ENCODE results near the gene PAM.
"Not testable (repeated sequence)": the region's sequence is repeated elsewhere in the genome, so short reads cannot be mapped to it uniquely, and the experiment has no call there.

PAM gene

DNA sequence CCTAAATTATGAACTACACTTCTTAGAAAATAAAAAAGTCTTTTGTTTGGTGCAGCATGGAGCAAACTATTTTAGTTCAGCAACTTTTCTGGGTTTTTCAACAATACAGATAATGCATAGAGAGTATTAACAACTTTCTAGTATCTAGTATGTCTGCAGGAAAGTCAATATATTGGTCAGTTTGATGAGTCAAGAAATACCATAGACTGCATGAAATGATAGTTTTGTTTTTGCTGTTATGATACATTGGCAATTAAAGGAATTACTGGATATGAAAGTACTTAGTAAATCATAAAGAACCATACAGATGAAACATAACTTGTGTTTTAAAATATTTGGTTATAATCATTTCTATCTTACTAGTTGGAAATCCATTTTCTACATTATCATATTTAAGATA is 191.3 kb downstream of the PAM start:
- no peak for DNase-seq

DNA sequence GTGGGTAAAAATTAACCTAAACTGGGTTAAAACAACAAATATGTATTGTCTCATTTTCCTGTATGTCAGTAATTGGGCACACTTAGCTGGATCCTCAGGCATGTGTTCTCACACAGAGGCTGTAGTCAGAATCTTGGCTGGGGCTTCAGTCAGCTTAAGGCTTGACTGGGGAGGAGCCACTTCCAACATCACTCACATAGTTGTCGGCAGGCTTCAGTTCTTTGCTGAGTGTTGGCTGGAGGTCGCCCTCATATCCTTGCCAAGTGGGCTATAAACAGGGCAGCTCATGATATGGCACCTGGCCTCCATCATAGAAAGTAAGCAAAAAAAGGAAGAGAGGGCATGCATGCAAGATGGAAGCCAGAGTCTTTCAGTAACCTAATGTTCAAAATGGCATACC is 191.9 kb downstream of the PAM start:
- no peak for DNase-seq

DNA sequence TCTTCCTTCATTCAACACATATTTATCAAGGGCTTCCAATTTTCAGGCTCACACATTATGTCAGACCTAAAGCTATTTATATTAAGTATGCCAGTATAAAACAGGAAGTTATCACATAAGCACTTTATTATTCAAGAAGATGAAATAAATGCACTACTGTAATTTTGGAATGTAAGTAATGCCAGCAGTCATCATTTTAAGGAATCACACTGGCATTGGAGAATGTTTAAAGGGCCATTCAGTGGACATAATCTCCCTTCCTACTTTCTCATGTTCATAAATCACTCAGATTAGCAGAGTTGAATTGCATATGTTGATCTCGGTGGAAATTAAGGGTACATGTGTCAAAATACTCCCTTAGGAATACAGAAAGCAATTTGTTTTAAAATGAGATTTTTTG is 200.4 kb downstream of the PAM start:
- no peak for DNase-seq

DNA sequence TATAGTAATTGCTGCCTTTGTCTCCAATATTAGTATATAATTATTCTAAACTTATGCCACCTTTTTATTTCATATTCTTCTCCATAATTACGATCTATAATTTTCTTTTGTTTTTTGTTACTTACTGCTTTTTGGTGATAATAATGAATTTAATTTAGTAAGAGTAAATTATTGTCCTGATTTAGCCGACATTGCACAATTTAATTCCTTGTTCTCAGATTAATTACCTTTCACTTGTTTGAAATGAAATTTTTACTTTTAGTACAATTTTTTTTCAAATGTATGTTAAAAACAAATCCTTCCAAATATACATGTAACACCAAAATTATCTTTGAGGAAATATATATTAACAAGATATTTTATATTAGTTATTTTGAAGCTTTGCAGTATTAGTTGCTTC is 201.5 kb downstream of the PAM start:
- DNase-seq, result no peak

DNA sequence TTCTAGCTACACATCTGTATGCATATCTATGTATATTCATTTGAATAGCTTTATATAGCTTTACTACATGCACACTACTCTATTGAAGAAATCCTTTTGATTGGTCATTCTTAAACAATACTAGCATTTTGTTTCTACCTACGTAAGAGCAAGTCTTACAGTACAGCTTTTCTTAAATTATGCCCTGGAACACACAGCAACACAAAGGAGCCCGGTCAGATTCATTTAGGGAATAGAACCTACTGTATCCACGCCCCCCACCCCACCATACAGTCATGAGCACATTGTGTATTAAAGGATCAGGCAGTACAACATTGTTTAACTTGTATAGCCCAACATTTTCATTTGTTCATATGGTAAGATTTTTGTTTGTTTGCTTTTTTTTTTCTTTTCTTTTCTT is 202.0 kb downstream of the PAM start:
- DNase-seq, result no peak

DNA sequence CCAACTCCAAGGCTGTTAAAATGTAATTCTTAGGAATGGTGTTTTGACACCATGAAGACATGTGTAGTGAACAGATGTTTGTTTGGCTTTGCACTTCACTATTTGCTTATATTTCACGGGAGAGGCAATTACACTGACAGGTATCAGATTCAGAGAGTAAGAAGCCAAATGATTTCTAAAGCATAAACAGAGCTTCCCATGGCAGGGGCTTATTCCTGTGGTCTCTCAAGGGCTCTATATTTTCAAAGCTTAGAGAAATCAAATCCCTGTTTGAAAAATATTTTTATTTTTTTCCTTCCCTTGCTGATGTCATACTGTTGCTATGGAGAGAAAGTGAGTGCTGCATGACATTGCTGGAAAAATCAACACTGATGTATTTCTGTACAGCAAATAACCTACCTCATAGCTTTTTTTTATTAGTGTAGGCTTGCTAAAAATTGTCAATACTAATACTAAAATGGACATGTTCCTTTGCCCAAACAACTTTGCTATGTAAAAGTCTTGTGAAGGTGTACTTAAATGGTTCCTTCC is 203.4 kb downstream of the PAM start:
- no peak for DNase-seq

DNA sequence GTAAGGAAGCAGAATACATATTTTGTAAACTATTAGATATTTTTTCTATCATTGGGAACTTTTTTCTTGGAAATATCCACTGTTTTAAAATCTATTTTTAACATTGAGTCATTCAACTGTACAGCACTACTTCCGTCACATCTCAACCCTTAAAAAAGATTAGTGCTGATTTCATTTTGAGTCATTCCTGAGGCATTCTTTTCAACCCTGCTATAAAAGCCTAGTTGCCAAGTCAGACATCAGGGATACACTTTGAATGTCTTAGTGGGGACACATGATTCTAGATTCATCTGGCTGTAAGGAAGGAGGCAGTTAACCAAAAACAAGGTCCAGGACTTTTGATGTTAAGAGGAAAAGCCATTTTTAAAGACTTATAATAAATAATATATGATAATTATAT is 203.9 kb downstream of the PAM start:
- no peak for DNase-seq

DNA sequence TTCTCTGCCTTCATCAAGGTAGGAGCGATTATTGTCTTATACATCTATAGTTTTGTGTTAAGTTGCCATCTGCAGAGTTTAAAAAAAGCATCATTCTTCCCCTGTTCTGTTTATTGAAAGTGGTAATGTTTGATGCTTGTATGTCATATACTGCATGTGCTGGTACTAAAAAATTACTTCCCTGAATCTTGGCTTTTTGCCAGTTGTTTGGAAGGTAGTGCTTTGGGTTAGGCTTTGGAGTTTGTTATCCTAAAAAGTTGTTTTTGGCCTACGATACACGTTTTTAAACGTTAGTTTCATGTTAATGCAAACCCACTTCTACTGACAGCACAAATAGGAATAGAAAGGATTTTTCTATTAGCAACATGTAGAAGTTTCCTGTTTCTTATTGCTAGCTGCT is 206.6 kb downstream of the PAM start:
- DNase-seq, result no peak

DNA sequence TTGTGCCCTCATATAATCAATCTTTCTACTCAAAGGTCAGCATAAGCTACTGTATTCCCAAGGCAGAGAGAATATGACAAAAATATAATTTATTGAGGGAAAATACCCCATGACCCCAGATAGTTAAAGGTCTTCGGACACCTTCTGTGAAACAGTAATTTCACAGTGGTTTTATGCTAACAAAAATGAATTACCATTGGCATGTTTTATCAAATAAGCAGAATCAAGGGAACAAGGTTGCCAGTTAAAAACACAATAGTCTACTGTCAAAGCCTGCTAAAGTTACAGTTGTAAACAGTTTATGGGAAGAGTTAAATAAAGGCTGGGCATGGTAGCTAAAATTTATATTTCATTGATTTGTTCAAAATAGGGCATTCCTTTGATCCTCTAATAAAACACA is 210.5 kb downstream of the PAM start:
- no peak for DNase-seq

DNA sequence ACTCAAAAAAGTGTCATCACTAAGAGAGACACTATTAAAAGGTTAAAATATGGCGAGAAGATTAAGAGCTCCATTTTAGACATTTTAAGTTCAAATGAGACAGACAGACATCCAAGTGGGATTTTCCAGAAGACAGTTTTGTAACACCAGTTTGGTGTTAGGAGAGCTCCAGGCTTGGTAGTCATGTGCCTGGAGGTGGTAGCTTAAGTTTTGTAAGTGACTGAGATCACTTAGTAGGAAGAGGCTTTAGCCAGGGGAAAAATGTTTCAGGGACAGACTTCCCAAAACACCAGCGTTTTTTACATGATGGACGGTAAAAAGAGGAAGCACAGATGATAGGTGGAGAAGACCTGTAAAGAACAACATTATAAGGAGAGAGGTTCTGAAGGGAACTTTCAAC is 214.5 kb downstream of the PAM start:
- no peak for DNase-seq

DNA sequence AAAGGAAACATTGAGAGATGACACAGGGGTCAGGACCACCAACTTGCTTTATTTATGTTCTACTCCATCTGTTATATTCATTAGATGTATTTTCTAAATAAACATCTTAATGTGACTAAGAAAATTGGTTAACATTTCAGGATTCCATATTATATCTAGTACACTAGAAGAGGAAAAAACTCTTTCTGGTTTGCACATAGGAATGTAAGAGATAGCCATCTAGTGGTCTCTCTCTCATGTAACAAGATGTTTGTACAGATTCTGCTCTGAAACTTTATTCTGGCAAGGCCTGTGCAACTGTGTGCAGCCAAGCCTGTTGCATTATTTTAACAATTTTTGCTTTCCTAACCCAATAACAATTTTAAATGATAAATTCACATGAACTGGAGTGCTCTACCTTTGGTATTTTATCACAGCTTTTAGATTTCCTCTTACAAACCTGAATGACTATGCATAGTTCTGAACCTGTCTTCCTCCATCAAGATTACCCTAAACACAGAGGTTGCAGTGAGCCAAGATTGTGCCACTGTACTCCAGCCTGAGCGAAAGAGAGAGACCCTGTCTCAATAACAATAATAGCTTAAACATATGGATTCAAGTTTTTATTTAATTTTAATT is 216.7 kb downstream of the PAM start:
- DNase-seq, result no peak

DNA sequence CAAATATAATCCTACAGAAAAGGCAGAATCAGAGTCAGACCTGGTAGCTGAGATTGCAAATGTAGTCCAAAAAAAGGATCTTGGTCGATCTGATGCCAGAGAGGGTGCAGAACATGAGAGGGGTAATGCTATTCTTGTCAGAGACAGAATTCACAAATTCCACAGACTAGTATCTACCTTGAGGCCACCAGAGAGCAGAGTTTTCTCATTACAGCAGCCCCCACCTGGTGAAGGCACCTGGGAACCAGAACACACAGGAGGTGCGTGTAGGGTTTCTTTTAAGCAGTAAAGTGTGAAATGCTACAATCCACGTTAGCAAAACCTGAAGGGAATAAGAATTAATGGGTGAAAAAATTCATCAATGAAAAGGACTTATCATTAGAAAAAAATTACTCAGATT is 219.1 kb downstream of the PAM start:
- no peak for DNase-seq

DNA sequence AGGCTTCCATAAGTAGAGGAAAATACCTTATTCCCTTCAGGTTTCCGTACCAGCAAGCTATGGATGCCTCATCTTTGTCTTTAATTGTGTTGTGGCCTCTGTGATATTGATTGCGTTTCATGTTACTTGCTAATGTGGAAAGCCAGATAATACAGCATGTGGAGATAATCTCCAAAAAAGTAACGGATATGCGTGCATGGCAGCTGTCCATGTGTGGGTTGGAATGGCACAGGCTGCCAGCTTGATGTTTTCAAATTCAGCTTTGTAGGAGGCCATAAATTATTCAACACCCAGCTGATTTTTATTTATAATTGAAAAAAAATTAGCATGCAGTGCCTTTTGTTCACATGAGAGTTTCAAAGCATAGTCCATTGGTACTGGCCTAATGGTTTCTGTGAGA is 219.9 kb downstream of the PAM start:
- DNase-seq, result no peak

DNA sequence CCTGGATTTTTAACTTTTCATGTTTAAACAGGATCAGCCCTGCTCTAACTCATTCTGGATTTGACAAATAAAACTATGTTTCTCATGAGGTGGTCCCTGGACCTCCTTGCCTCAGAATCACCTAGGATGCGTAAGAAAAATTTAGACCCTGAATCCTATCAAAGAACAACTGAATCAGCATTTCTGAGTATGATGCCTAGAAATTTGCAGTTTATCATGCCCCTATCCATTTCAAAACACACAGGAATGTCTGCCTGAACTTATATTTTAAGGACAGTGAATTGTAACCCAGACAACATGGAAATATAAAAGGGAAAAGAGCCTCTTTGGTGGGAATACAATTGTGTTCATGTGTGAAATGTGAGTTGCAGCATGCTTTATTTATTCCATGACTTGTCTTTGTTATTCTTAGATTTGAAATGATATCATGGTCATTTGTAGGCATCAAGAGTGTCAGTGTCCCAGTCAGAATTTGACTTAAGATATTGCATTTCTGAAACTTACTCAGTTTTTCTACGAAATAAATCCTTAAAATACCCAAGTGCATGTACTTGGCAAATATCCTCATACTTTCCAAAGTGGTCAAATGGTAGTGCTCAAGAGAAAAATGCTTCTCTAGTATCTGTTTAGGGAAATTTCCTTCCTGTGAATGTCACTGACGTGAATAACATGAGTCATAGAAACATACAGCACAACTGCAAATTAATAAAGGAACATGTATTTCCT is 220.5 kb downstream of the PAM start:
- no peak for DNase-seq

DNA sequence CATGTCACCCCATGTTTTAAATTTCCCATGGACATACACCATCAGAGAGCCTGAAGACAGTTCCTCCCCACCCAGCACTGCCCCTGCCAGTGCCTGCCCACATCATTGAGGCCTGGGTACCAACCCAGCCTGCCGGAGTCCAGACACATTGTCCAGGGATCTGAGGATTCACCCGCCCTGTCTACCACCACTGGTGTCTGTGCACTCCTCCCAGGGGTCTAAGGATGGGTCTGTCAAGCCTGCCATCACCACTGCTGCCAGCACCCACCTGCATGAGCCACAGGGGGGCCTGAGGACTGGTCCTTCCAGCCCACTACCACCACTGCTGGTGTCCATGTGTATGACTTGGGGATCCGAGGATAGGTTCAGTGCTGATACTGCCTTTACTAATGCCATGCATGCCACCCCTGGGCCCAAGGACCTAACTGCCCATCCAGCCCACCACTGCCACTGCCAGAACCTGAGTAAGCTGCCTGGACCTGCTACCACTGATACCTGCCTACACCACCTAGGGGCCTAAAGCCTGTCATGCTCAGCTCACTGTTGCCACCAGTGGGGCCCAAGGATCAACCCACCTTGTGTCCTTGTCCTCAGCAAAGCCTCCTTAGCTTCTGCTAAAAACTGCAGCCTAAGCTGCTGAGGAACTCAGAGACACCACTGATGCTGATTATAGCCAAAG is 227.0 kb downstream of the PAM start:
- DNase-seq, result no peak

DNA sequence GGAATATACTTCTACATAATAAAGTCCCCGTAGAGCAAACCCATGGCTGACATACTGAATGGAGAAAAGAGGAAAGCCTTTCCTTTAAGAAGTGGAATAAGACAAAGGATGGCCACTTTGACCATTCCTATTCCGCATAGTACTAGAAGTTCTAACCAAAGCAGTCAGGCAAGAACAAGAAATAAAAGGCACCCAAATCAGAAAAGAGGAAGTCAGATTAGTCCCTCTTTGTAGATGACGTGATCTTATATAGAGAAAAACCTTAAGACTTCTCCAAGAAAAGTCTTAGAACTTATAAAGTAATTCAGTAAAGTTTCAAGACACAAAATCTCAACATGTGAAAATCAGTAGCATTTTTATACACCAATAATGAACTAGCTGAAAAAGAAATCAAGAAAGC is 231.0 kb downstream of the PAM start:
- no peak for DNase-seq

DNA sequence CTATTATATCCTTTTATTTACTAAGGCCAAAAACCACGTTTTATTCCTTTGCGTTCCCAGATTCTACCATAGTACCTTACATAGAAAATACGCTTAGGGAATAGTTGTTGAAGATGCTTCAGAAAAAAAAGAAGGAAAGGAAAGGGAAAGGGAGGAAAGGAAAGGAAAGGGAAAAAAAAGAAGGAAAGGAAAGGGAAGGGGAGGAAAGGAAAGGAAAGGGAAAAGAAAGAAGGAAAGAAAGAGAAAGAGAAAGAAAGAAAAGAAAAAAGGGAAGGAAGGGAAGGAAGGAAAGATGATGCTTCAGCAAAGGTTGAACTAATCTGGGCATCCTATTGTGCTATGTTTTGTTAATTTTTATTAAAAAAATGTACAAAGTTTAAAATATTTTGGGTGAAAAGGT is 233.4 kb downstream of the PAM start:
- DNase-seq, result no peak

DNA sequence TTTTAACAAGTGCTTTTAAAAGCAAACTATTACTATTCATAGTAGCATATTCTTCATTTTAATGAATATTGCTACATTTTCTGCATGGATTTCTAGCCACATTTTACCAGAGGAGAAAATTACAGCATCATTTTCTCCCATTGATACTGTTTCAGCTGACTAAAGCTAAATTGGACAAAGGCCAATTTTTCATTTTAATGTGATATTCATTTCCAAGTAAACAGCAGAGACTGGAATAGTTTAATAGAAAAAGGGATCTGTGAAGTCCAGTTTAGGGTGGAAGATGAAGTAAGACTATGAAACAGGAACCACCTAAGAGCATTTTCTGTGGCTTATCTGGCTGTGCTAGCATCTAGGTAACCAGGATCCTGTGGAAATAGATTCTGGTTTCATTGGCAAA is 236.7 kb downstream of the PAM start:
- DNase-seq, result no peak

DNA sequence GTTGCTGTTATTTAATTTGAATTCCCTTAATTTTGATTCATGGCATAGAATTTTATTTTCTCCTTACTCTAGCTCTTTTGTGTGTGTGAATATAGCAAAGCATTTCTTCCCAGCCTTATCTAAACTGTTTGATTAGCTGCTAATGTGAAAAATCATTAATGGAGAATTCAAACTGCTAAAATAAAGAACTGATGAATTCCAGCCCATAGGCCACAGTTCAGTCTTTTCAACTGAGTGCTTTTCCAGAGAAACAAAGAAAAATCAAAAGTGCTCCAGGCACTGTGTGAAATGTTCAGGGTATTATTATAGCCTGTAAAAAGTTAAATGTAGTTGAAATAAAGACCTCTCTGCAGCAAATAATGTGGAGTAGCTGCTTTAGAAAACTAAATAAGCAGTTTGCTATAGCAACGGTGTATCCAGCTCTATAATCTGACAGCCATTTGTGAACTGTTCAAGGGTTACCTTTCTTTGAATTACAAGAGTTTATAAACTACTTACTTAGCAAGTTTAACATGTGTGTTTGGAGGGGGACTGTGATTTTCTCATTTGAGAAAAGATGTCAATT is 241.0 kb downstream of the PAM start:
- DNase-seq, result no peak

DNA sequence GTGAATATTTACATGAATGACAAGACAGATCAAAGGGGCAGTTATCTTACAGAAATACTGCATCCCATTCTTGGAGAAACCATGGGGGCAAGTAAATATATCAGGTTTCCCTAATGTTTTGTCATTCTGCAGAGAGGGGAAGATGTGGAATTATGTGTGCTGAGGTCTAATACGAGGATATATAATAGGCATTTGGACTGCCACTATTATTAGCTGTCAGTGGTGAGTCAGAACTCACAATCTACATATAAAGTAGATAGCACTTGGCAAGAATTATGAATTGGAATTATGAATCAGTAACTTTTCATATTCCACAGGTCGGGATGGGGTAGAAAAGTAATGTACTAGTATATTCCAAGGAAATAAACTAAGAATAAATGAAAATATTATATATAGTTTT is 243.1 kb downstream of the PAM start:
- DNase-seq, result no peak

DNA sequence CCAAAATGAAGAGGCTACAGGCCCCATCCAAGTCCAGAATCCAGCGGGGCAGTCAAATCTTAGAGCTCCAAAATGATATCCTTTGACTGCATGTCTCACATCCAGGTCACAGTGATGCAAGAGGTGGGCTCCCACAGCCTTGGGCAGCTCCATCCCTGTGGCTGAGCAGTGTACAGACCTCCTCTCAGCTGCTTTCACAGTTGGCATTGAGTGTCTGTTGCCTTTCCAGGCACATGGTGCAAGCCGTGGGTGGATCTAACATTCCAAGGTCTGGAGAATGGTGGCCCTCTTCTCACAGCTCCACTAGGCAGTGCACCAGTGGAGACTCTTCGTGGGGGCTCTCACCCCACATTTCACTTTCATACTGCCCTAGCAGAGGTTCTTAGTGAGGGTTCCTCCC is 244.1 kb downstream of the PAM start:
- no peak for DNase-seq

DNA sequence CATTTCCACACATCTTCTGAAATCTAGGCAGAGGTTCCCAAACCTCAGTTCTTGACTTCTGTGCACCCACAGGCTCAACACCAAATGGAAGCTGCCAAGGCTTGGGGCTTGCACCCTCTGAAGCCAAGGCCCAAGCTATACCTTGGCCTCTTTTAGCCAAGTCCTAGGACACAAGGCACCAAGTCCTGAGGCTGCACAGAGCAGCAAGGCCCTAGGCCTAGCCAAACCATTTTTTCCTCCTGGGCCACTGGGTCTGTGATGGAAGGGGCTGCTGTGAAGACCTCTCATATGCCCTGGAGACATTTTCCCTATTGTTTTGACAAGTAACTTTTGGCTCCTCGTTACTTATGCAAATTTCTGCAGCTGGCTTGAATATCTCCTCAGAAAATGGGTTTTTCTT is 244.5 kb downstream of the PAM start:
- not testable (repeated sequence) for DNase-seq

DNA sequence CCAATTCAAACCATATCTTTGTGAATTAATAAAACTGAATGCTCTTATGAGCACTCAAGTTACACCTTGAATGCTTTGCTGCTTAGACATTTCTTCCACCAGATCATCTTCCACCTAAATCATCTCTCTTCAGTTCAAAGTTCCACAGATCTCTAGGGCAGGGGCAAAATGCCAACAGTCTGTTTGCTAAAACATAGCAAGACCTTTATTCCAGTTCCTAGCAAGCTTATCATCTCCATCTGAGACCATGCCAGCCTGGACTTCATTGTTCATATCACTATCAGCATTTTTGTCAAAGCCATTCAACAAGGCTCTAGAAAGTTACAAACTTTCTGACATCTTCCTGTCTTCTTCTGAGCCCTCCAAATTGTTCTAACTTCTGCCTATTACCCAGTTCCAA is 245.0 kb downstream of the PAM start:
- no peak for DNase-seq

DNA sequence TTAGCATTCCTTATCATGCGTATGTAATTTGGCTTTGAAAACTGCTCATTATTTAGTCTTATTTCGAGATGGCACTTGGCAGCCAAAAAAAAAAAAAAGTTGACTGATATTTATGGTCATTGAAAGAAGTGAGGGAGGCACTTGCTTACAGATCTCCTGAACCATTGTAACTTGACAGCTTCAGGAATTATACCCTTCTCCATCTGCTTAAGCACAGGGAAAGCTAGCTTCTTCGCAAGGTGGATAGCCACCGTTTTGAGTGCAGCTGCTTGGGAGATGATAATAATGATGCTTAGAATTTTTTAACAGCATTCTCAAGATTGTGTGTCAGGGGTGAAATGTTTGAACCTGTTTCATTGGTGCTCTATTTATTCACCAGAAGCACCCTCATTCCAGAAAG is 248.8 kb downstream of the PAM start:
- DNase-seq, result no peak
